Chondrocyte (in vitro differentiated cells): ENCODE results near the gene YTHDC1. TPM values are rescaled to one million over a fixed set of nuclear protein-coding genes. Genes with fewer than 3 reads are reported as not detected.

Source experiments
- DNase-seq: peaks from one replicate; pipeline ENCODE4 v3.0.0; 2021; ENCODE audit warnings: mixed read lengths, low spot score
- H3K27ac Mint-ChIP-seq: one replicate; pipeline ENCODE4 v1.8.0; 2021; ENCODE audit warnings: mild to moderate bottlenecking, moderate library complexity, mixed read lengths; ENCODE audit not compliant: unreplicated experiment
- H3K27me3 Mint-ChIP-seq: 2 replicates; pipeline ENCODE4 v1.8.0; 2021; ENCODE audit warnings: low read depth, mixed read lengths
- H3K36me3 Mint-ChIP-seq: 2 replicates; pipeline ENCODE4 v1.8.0; 2021; ENCODE audit warnings: low read depth, mixed read lengths
- H3K4me1 Mint-ChIP-seq: 2 replicates; pipeline ENCODE4 v1.8.0; 2021; ENCODE audit warnings: low read depth, mild to moderate bottlenecking, mixed read lengths
- H3K4me3 Mint-ChIP-seq: one replicate; pipeline ENCODE4 v1.8.0; 2021; ENCODE audit warnings: mild to moderate bottlenecking, moderate library complexity, mixed read lengths; ENCODE audit not compliant: unreplicated experiment
- H3K9me3 Mint-ChIP-seq: 2 replicates; pipeline ENCODE4 v1.8.0; 2021; ENCODE audit warnings: low read depth, mixed read lengths
- total RNA-seq: library from RNA; stranded (reverse); gene quantifications from 3 replicates; pipeline ENCODE4 v1.2.1, GENCODE V29; 2021
- TF ChIP-seq, protein P1 (sequence below): fragments of 200-600 bp; sonication (generic); IDR thresholded peaks from 2 replicates; pipeline ENCODE4 v1.5.0; 2021; ENCODE audit warnings: antibody characterized with exemption, mild to moderate bottlenecking, moderate library complexity

Gene YTHDC1
- total RNA-seq, 1 donor from 2014 or later, result 54.1 TPM

DNA sequence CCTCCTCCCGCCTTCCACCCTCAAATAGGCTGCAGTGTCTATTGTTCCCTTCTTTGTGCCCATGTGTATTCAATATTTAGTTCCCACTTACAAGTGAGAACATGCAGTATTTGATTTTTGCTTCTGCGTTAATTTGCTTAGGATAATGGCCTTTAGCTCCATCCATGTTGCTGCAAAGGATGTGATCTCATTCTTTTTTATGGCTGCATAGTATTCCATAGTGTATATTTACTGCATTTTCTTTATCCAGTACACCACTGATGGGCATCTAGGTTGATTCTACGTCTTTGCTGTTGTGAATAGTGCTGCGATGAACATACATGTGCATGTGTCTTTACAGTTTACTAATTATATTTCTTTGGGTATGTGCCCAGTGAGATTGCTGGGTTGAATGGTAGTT is 52.8 kb downstream of the YTHDC1 start:
- no peaks in the 10 kb centered on the region for H3K36me3 Mint-ChIP-seq
- H3K27ac Mint-ChIP-seq, result no peak overlapping the region
- peaks cover 16% of the 10 kb centered on the region for H3K27me3 Mint-ChIP-seq
- H3K9me3 Mint-ChIP-seq, result peaks cover 6% of the 10 kb centered on the region
- TF ChIP-seq, protein P1, sequence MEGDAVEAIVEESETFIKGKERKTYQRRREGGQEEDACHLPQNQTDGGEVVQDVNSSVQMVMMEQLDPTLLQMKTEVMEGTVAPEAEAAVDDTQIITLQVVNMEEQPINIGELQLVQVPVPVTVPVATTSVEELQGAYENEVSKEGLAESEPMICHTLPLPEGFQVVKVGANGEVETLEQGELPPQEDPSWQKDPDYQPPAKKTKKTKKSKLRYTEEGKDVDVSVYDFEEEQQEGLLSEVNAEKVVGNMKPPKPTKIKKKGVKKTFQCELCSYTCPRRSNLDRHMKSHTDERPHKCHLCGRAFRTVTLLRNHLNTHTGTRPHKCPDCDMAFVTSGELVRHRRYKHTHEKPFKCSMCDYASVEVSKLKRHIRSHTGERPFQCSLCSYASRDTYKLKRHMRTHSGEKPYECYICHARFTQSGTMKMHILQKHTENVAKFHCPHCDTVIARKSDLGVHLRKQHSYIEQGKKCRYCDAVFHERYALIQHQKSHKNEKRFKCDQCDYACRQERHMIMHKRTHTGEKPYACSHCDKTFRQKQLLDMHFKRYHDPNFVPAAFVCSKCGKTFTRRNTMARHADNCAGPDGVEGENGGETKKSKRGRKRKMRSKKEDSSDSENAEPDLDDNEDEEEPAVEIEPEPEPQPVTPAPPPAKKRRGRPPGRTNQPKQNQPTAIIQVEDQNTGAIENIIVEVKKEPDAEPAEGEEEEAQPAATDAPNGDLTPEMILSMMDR, result no peak
- no peak for DNase-seq
- H3K4me1 Mint-ChIP-seq, result no peaks in the 10 kb centered on the region
- no peak overlapping the region for H3K4me3 Mint-ChIP-seq

DNA sequence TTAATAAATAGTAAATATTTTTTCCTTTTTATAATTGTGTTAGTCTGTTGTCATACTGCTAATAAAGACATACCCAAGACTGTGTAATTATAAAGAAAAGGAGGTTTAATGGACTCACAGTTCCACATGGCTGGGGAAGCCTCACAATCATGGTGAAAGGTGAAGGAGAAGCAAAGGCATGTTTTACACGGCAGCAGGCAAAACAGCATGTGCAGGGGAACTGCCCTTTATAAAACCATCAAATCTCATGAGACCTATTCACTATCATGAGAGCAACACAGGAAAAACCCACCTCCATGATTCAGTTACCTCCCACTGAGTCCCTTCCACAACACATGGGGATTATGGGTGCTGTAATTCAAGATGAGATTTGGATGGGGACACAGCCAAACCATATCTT is 58.6 kb downstream of the YTHDC1 start:
- TF ChIP-seq, protein P1, result no peak
- no peak overlapping the region for H3K4me3 Mint-ChIP-seq
- no peaks in the 10 kb centered on the region for H3K4me1 Mint-ChIP-seq
- no peaks in the 10 kb centered on the region for H3K36me3 Mint-ChIP-seq
- no peak overlapping the region for H3K27ac Mint-ChIP-seq
- no peak for DNase-seq
- H3K9me3 Mint-ChIP-seq, result no peaks in the 10 kb centered on the region
- peaks cover 27% of the 10 kb centered on the region for H3K27me3 Mint-ChIP-seq

DNA sequence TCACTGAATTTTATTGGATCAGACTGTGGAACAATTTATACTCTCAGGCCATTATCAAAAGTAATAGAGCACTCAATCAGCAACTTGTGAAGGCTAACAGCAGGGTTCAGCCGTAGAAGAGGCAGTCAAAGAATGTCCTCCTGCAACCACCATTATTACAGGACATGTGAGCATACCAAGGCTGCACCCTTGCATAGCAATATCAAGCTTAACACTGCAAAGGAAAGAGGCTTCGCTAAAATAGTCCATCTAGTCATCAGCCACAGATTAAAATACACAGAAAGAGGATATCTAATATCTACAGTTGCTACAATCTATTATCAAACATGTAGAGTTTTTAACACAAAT is 61.5 kb downstream of the YTHDC1 start:
- no peak overlapping the region for H3K27ac Mint-ChIP-seq
- H3K4me3 Mint-ChIP-seq, result no peak overlapping the region
- TF ChIP-seq, protein P1, result no peak
- H3K4me1 Mint-ChIP-seq, result no peaks in the 10 kb centered on the region
- no peaks in the 10 kb centered on the region for H3K9me3 Mint-ChIP-seq
- peaks cover 15% of the 10 kb centered on the region for H3K27me3 Mint-ChIP-seq
- no peaks in the 10 kb centered on the region for H3K36me3 Mint-ChIP-seq
- DNase-seq, result no peak

DNA sequence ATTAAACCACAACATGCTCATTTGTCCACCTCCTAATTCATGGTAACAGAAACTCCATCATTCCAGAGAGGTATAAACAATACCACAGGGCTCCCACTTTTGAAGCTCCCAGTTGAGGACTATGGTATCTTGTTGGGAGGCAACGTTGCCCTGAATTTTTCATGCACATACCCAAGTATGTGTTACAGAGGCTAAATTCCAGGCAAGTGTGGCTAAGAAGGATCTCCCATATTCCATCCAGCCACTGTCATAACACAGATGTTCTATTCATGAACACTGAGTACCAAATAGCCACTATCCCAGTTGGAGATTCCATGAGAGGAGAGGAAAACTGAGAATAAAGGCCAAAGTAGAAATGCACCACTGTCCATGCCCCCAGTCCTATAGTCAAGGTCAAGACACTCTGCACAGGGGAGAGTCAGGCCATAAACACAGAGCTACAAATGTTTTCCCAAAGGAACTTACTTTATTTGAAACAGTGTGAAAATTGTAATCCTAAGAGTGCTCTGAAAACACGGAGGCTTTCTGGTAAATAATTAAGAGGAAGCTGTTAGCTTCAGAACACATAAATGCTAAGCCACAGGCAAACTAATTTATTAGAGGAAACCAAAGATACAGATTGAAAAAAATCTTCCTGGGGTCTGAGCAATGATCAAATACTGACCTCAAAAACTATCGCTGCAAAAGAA is 62.0 kb downstream of the YTHDC1 start:
- TF ChIP-seq, protein P1, result no peak
- no peak overlapping the region for H3K27ac Mint-ChIP-seq
- no peak overlapping the region for H3K4me3 Mint-ChIP-seq
- DNase-seq, result no peak
- H3K27me3 Mint-ChIP-seq, result peaks cover 15% of the 10 kb centered on the region
- no peaks in the 10 kb centered on the region for H3K9me3 Mint-ChIP-seq
- no peaks in the 10 kb centered on the region for H3K36me3 Mint-ChIP-seq
- no peaks in the 10 kb centered on the region for H3K4me1 Mint-ChIP-seq

DNA sequence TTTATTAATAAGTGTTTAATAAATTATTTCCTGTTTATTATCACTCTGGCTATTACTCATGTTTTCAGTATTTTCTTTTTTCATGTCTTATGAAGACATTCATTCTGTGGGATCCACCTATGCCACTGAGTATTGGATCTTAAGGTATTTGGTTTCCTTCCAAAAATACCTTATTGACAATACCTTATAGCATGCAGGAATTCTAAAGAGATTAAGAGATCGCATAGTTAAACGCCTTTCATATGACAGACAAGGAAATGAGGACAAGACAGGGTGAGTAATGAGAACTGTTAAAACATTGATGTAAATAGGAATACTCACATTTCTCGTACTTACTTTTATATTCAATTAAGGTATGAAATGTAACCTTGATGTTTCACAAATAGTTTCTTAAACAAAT is 66.2 kb downstream of the YTHDC1 start:
- no peak for DNase-seq
- TF ChIP-seq, protein P1, result no peak
- Mint-ChIP-seq H3K27ac (no peak overlapping the region), H3K4me1 (no peaks in the 10 kb centered on the region), H3K27me3 (peaks cover 11% of the 10 kb centered on the region), H3K36me3 (no peaks in the 10 kb centered on the region), H3K9me3 (no peaks in the 10 kb centered on the region), H3K4me3 (no peak overlapping the region)
